LNCaP clone FGC (cell line): ENCODE results near the gene NAA25.

Experiments used
- DNase-seq: peaks from one replicate; pipeline ENCODE4 v3.0.0-alpha.2; 2011; ENCODE audit warnings: low read depth
- H3K4me3 ChIP-seq: 2 replicates; pipeline ENCODE4 v1.5.1; 2011; ENCODE audit warnings: mild to moderate bottlenecking, low read depth, low read length, control low read depth
- TF ChIP-seq, protein P1 (sequence below): IDR thresholded peaks from 2 replicates; pipeline ENCODE4 v1.5.1; 2012; ENCODE audit warnings: mild to moderate bottlenecking; ENCODE audit not compliant: control insufficient read depth, insufficient read depth; ENCODE audit errors: extremely low read depth

NAA25 gene

DNA sequence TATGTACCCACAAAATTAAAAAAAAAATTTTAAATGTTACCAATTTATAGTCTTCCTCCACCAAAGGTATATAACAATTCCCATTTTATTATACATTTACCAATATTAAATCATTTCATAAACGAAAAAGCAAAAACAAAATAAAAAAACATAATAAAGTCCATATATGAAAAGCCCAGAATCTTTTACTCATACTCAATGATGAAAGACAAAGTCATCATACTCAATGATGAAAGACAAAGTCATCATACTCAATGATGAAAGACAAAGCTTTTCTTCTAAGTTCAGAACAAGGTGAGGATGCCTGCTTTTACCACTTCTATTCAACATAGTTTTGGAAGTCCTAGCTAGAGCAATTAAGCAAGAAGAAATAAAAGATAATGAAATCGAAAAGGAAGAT lies 123.8 kb downstream of the NAA25 start:
- no peak for DNase-seq
- no peak overlapping the region for H3K4me3 ChIP-seq
- TF ChIP-seq, protein P1, sequence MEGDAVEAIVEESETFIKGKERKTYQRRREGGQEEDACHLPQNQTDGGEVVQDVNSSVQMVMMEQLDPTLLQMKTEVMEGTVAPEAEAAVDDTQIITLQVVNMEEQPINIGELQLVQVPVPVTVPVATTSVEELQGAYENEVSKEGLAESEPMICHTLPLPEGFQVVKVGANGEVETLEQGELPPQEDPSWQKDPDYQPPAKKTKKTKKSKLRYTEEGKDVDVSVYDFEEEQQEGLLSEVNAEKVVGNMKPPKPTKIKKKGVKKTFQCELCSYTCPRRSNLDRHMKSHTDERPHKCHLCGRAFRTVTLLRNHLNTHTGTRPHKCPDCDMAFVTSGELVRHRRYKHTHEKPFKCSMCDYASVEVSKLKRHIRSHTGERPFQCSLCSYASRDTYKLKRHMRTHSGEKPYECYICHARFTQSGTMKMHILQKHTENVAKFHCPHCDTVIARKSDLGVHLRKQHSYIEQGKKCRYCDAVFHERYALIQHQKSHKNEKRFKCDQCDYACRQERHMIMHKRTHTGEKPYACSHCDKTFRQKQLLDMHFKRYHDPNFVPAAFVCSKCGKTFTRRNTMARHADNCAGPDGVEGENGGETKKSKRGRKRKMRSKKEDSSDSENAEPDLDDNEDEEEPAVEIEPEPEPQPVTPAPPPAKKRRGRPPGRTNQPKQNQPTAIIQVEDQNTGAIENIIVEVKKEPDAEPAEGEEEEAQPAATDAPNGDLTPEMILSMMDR: no peak

DNA sequence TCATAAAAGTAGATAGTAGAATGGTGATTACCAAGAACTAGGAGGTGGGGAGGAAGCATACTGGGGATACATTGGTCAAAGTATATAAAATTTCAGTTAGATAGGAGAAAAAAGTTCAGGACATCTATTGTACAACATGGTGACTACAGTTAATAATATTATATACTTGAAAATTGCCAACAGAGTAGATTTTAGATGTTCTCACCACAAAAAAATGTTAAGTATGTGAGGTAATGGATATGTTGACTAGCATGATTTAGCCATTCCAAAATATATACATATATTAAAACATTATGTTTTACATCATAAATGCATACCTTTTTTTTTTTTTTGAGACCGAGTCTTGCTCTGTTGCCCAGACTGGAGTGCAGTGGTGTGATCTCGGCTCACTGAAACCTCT lies 126.6 kb downstream of the NAA25 start:
- DNase-seq: no peak
- TF ChIP-seq, protein P1: no peak
- no peak overlapping the region for H3K4me3 ChIP-seq

DNA sequence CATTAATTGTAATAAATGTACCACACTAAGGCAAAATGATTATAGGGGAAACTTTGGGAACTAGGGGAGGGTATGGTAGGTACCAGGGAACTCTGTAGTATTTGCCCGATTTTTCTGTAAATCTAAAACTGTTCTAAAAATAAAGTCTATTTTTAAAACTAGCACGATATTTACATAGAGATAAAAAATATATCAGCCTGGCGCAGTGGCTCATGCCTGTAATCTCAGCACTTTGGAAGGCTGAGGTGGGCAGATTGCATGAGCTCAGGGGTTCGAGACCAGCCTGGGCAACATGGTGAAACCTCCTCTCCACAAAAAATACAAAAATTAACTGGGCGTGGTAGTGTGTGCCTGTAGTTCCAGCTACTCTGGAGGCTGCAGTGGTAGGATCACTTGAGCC lies 128.0 kb downstream of the NAA25 start:
- H3K4me3 ChIP-seq: no peak overlapping the region
- DNase-seq: no peak
- TF ChIP-seq, protein P1: no peak

DNA sequence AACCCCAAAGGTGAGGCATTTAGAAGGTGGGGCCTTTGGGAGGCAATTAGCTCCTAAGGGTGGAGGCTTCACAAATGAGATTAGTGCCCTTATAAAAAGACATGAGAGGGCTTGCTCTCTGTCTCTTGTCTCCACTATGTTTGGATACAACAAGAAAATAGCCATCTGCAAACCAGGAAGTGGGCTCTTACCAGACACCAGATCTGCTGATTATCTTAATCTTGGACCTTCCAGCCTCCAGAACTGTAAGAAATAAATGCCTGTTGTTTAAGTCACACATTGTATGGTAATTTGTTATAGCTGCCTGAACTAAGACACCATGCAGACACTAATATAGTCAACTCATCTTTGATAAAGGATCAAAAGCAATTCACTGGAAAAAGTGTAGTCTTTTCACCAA lies 130.0 kb downstream of the NAA25 start:
- TF ChIP-seq, protein P1: no peak
- no peak for DNase-seq
- no peak overlapping the region for H3K4me3 ChIP-seq

DNA sequence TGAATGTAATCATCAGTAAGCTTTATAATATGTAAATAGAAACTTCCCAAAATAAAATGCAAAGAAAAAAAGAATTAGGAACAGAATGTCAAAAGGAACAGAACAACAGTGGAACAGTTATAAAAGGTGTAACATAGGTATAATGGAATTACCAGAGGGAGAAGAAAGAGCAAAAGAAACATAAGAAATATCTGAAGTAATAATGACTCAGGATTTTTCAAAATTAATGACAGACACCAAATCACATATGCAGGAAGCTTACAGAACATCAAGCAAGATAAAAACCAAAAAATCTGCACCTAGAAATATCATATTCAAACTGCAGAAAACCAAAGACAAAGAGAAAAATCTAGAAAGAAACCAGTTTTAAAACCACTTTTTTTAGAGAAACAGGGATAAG lies 131.7 kb downstream of the NAA25 start:
- TF ChIP-seq, protein P1: no peak
- no peak overlapping the region for H3K4me3 ChIP-seq
- DNase-seq: no peak
